GM23248 (cell line): Measurements from ENCODE around the gene CGGBP1.

Experiments
- EZH2 ChIP-seq: fragments of 200-600 bp; sonication (generic); IDR thresholded peaks from 2 replicates; pipeline ENCODE4 v1.6.1; 2018; ENCODE audit warnings: antibody characterized with exemption, mild to moderate bottlenecking; ENCODE audit not compliant: insufficient read depth, poor library complexity, severe bottlenecking
- EZH2phosphoT487 ChIP-seq: fragments of 200-600 bp; sonication (generic); IDR thresholded peaks from 2 replicates; pipeline ENCODE4 v1.6.1; 2018; ENCODE audit warnings: antibody characterized with exemption, moderate library complexity, mild to moderate bottlenecking, low read depth; ENCODE audit not compliant: insufficient read depth

- TF ChIP-seq EZH2 (no peak), EZH2phosphoT487 (no peak)
These were observed 45.2 kb downstream of the CGGBP1 start for GRCh38 chr3:88013592-88013991.
